ENCODE results near the gene JAKMIP3.

- TF ChIP-seq L3MBTL2 (conservative IDR thresholded peaks at IDR 0.05) = no peak
- no peak for TF ChIP-seq PKNOX1 (IDR thresholded peaks at IDR 0.05)
- no peak for TF ChIP-seq FOXK2 (IDR thresholded peaks at IDR 0.05)
- no peak for TF ChIP-seq TARDBP (IDR thresholded peaks at IDR 0.05)
Measured at GRCh38 chr10:132112611-132113010, 46.9 kb downstream of the JAKMIP3 start.

Measured in HEK293T (cell line).